PFSK-1 (cell line): ENCODE results near the gene BORA.
A peak's percentile ranks its signal among the peaks of the same experiment; 100 is the strongest.

Experiments used
- POLR2AphosphoS5 ChIP-seq: IDR thresholded peaks from 2 replicates; pipeline ENCODE4 v1.6.1; 2012; ENCODE audit warnings: low read depth, mild to moderate bottlenecking, control low read depth, low read length, moderate library complexity
- TAF1 ChIP-seq: IDR thresholded peaks from 2 replicates; pipeline ENCODE4 v1.6.1; 2012; ENCODE audit warnings: low read length, control low read depth, borderline replicate concordance; ENCODE audit not compliant: insufficient read depth
- TF ChIP-seq, protein P1 (sequence below), 2 experiments: IDR thresholded peaks; 2 replicates each; pipeline versions ENCODE4 v1.6.1 to v1.8.0; 2011 to 2012; ENCODE audit warnings: low read depth in 2 of 2, low read length in 2 of 2, control low read depth in 1 of 2, inconsistent platforms in 1 of 2, mild to moderate bottlenecking in 1 of 2, moderate library complexity in 1 of 2; ENCODE audit not compliant: insufficient read depth in 1 of 2

DNA sequence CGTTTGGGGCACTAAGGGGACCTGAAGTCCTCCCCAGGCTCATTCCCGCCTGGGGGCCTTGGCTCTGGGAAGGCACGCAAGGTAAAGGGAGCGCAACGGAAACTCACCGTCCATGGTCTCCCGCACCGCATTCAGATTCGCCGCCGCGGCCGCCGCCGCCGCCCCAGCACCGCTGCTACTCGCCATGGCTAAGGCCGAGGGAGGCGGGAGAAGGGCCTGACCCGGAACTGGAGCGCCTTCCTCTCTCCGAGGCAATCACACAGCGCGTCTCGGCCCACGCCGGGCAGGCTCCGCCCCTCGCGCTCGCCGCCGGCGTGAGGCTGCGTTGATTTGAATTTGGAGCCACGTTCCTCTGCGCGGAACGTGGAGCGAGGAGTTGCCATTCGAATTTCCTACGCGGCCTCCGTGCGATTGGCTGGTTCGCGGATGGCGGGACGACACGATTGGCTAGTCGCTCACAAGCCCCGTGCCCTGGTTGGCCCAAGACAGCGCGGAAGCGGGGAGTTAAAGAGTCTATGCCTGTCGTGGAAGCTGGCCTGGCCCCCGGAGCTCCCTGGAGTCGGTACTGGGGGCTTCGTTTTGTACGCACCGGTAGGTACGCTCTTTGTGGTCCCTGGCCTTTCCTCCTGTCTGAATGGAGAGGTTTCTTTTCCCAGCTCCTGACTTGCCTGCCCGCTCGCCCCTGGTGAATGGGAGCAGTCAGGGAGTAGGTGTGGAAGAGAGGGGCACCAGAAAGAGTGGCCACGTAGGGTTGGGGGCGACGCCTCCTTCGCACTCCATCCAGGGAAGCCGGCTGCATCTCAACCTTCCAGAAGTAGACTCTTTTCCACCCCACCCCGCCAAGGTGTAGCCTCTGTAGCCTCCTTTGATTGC, at the start of gene BORA, which contains the start of gene MZT1:
- TF ChIP-seq, protein P1, sequence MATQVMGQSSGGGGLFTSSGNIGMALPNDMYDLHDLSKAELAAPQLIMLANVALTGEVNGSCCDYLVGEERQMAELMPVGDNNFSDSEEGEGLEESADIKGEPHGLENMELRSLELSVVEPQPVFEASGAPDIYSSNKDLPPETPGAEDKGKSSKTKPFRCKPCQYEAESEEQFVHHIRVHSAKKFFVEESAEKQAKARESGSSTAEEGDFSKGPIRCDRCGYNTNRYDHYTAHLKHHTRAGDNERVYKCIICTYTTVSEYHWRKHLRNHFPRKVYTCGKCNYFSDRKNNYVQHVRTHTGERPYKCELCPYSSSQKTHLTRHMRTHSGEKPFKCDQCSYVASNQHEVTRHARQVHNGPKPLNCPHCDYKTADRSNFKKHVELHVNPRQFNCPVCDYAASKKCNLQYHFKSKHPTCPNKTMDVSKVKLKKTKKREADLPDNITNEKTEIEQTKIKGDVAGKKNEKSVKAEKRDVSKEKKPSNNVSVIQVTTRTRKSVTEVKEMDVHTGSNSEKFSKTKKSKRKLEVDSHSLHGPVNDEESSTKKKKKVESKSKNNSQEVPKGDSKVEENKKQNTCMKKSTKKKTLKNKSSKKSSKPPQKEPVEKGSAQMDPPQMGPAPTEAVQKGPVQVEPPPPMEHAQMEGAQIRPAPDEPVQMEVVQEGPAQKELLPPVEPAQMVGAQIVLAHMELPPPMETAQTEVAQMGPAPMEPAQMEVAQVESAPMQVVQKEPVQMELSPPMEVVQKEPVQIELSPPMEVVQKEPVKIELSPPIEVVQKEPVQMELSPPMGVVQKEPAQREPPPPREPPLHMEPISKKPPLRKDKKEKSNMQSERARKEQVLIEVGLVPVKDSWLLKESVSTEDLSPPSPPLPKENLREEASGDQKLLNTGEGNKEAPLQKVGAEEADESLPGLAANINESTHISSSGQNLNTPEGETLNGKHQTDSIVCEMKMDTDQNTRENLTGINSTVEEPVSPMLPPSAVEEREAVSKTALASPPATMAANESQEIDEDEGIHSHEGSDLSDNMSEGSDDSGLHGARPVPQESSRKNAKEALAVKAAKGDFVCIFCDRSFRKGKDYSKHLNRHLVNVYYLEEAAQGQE (IDR thresholded peaks at IDR 0.05; ENCODE audit: insufficient read depth in 1 of 2, low read depth in 2 of 2, low read length in 2 of 2), result no peak
- peak; percentile 72 for TF ChIP-seq POLR2AphosphoS5
- TF ChIP-seq TAF1, result 0 out of 2 replicates have a peak, but pooled peaks have one; percentile 36
